Right lobe of liver (tissue), 6 donors: ENCODE data around the gene GABPB2. TPM values are rescaled to one million over a fixed set of nuclear protein-coding genes. Genes with fewer than 3 reads are reported as not detected.
A peak's percentile ranks its signal among the peaks of the same experiment; 100 is the strongest.

Source experiments
- ATAC-seq, 4 donors: fragments of 200-7000 bp; cut with Tn5 transposase; one replicate each; pipeline ENCODE4 v1.9.1; 2020; ENCODE audit warnings: mild to moderate bottlenecking in 4 of 4, moderate library complexity in 4 of 4
- DNase-seq, 3 donors: peaks; one replicate each; pipeline ENCODE4 v3.0.0-alpha.2; 2020
- H3K27ac ChIP-seq, 3 donors: fragments of 200-600 bp; one replicate each; pipeline ENCODE4 v1.8.0; 2022
- H3K27me3 ChIP-seq, 2 donors: fragments of 200-600 bp; one replicate each; pipeline ENCODE4 v1.8.0; 2022
- H3K36me3 ChIP-seq, 4 donors: fragments of 200-600 bp; sonication (generic) in 1 of 4; one replicate each; pipeline versions ENCODE4 v1.5.1 to v1.8.0; 2017 to 2022; ENCODE audit warnings: control low read depth in 1 of 4
- H3K4me1 ChIP-seq, 4 donors: fragments of 200-600 bp; sonication (generic) in 1 of 4; one replicate each; pipeline versions ENCODE4 v1.5.1 to v1.8.0; 2017 to 2022; ENCODE audit warnings: control low read depth in 1 of 4
- H3K4me3 ChIP-seq, 3 donors: fragments of 200-600 bp; one replicate each; pipeline ENCODE4 v1.8.0; 2022
- H3K9me3 ChIP-seq, 4 donors: fragments of 200-600 bp; sonication (generic) in 1 of 4; one replicate each; pipeline versions ENCODE4 v1.5.1 to v1.8.0; 2017 to 2022; ENCODE audit warnings: control low read depth in 1 of 4
- CTCF ChIP-seq, 4 donors: fragments of 200-600 bp in 3 of 4; fragments of 450-650 bp in 1 of 4; IDR thresholded peaks; one replicate each; pipeline versions ENCODE4 v1.5.1 to v1.8.0; 2016 to 2022; ENCODE audit warnings: antibody characterized with exemption in 4 of 4, mild to moderate bottlenecking in 2 of 4
- POLR2A ChIP-seq: fragments of 450-650 bp; IDR thresholded peaks from one replicate; pipeline ENCODE4 v1.6.1; 2017; ENCODE audit warnings: antibody characterized with exemption, mild to moderate bottlenecking
- WGBS: methylation state at CpG from one replicate; pipeline ENCODE4 v1.1.6; 2018; ENCODE audit warnings: low coverage, low lambda C conversion rate; ENCODE audit not compliant: insufficient coverage; ENCODE audit errors: missing lambda C conversion rate; 5-methylcytosine and 5-hydroxymethylcytosine counted together
- intact Hi-C, 2 donors: fragments of 100-400 bp; cut with DNase I; formaldehyde crosslinking; loops; one replicate each; pipeline versions ENCODE4 v1.11.2 to v1.14.1; 2022
- total RNA-seq, 6 experiments: library from RNA; depleted of rRNA in 2 of 6; stranded (reverse); fragments of >200 nt in 2 of 6; fragmentation: NEBNext Ultra II Directional in 3 of 6; extraction: Animal tissue kit (Norgen Biotek cat#: 25700) in 3 of 6; gene quantifications; one replicate each; pipeline versions ENCODE4 v1.1.0 to v1.2.4, GENCODE V29; 2016 to 2023
- donor health status: DM: no; HTN: yes; CAD: no.
- donor health status: DM: no; HTN: no; CAD: no.
- donor health status: DM: no; HTN: no; CAD: no.
- donor health status: DM: no; HTN: yes; CAD: no.
- donor health status: DM: no; HTN: yes; CAD: no.

Gene GABPB2
- total RNA-seq, 6 experiments from 2014 or later, result 2.0 to 6.5 (median 5.0) TPM

- DNase-seq (peak; percentile 75 to 76 (median 76)), ATAC-seq (peak; percentile 81 to 86 (median 84))
- Histone ChIP-seq H3K9me3 (no peaks in the 10 kb centered on the region), H3K36me3 (peaks cover 0 to 18% (median 1%) of the 10 kb centered on the region in 4 donors), H3K27me3 (no peaks in the 10 kb centered on the region), H3K27ac (peak within 1 kb of the TSS; percentile 64 to 83 (median 75)), H3K4me1 (peaks cover 0 to 7% (median 2%) of the 10 kb centered on the region in 4 donors), H3K4me3 (peak within 1 kb of the TSS; percentile 75 to 91 (median 80))
- intact Hi-C loops, result no loop called here
- TF ChIP-seq CTCF (IDR thresholded peaks at IDR 0.05) (no peak), POLR2A (peak; percentile 49)
- WGBS, result 0% methylated on average over 18 of the region's 29 CpGs
These were observed 23.0 kb upstream of the GABPB2 start, which contains the start of gene C1orf56 for GRCh38 chr1:151047591-151047924. Gene C1orf56, plus strand, starts transcription at chr1:151047751. Its CDS starts 97 bp downstream, at chr1:151047848.

GRCh38 chr1:151047925-151048644, 22.5 kb upstream of the GABPB2 start:
- Histone ChIP-seq H3K36me3 (peaks cover 1 to 23% (median 3%) of the 10 kb centered on the region in 4 donors), H3K4me1 (peaks cover 0 to 7% (median 2%) of the 10 kb centered on the region in 4 donors), H3K27me3 (no peaks in the 10 kb centered on the region), H3K27ac (peak overlapping the region; percentile 64 to 83 (median 75)), H3K9me3 (no peaks in the 10 kb centered on the region), H3K4me3 (peak overlapping the region; percentile 75 to 91 (median 80))
- TF ChIP-seq CTCF (IDR thresholded peaks at IDR 0.05), result peak in 3 of 4 donors; percentile 29 to 53 (median 45)
- TF ChIP-seq POLR2A, result peak; percentile 32
- intact Hi-C loops, result no loop called here
- WGBS, result 4% methylated on average over 5 of the region's 48 CpGs
- ATAC-seq (peak; percentile 81 to 86 (median 84)), DNase-seq (peak; percentile 75 to 82 (median 79))

DNA sequence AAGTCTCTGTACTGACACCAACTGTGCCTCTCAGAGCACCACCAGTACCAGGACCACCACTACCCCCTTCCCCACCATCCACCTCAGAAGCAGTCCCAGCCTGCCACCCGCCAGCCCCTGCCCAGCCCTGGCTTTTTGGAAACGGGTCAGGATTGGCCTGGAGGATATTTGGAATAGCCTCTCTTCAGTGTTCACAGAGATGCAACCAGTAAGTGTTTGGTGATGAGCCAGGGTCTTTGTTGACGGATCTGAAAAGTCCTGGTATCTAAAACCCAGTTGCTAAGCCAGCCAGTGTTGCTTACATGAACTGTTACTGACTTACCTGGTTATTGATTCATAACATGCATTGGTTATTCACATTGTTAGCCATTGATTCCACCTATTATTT, 21.9 kb upstream of the GABPB2 start:
- Histone ChIP-seq H3K36me3 (peaks cover 2 to 23% (median 8%) of the 10 kb centered on the region in 4 donors), H3K9me3 (no peaks in the 10 kb centered on the region), H3K27ac (peak overlapping the region in 2 of 3 donors; percentile 64 to 75), H3K4me3 (peak overlapping the region; percentile 75 to 91 (median 80)), H3K27me3 (no peaks in the 10 kb centered on the region), H3K4me1 (peaks cover 0 to 7% (median 2%) of the 10 kb centered on the region in 4 donors)
- ATAC-seq, result no peak
- intact Hi-C loops, result no loop called here
- no peak for DNase-seq
- 4% methylated on average over 3 of the region's 3 CpGs for WGBS
- TF ChIP-seq POLR2A, result no peak
- peak in 1 of 4 donors; percentile 42 for TF ChIP-seq CTCF (IDR thresholded peaks at IDR 0.05)

GRCh38 chr1:151049458-151049857, 21.1 kb upstream of the GABPB2 start:
- no peak for ATAC-seq
- no CpG with 5 or more reads among the region's 5 CpGs for WGBS

More at GRCh38 chr1:151049458-151049857, 21.1 kb upstream of the GABPB2 start:
- Histone ChIP-seq H3K27ac (no peak overlapping the region), H3K27me3 (no peaks in the 10 kb centered on the region), H3K4me3 (no peak overlapping the region), H3K4me1 (peaks cover 0 to 7% (median 2%) of the 10 kb centered on the region in 4 donors), H3K36me3 (peaks cover 5 to 31% (median 16%) of the 10 kb centered on the region in 4 donors), H3K9me3 (no peaks in the 10 kb centered on the region)
- TF ChIP-seq CTCF (IDR thresholded peaks at IDR 0.05), result no peak
- no peak for TF ChIP-seq POLR2A
- no peak for DNase-seq
- intact Hi-C loops, result no loop called here
